HepG2 (cell line): Measurements from ENCODE around the gene KLC3. TPM values are rescaled to one million over a fixed set of nuclear protein-coding genes. Genes with fewer than 3 reads are reported as not detected.

Experiments used
- ATRX ChIP-seq: sonication (generic); formaldehyde crosslinking; IDR thresholded peaks from 2 replicates; pipeline ENCODE4 v1.4.0; 2020; ENCODE audit warnings: missing genetic modification reagents, borderline replicate concordance
- DMAP1 ChIP-seq: IDR thresholded peaks from 2 replicates; pipeline ENCODE4 v1.6.1; 2016
- HES4 ChIP-seq: sonication (generic); formaldehyde crosslinking; IDR thresholded peaks from 2 replicates; pipeline ENCODE4 v1.9.0; 2021; ENCODE audit warnings: mild to moderate bottlenecking, missing genetic modification reagents, borderline replicate concordance
- KLF15 ChIP-seq: sonication (generic); formaldehyde crosslinking; IDR thresholded peaks from 2 replicates; pipeline ENCODE4 v1.8.1; 2023; ENCODE audit warnings: borderline replicate concordance, mild to moderate bottlenecking, inconsistent platforms, missing genetic modification reagents, mixed read lengths
- MXI1 ChIP-seq: IDR thresholded peaks from 3 replicates; pipeline ENCODE4 v1.6.1; 2012; ENCODE audit warnings: low read depth, low read length, inconsistent platforms, borderline replicate concordance
- NFKB2 ChIP-seq: sonication (generic); formaldehyde crosslinking; IDR thresholded peaks from 2 replicates; pipeline ENCODE4 v1.4.0; 2020; ENCODE audit warnings: missing genetic modification reagents, borderline replicate concordance
- SMARCE1 ChIP-seq: fragments of 450-650 bp; IDR thresholded peaks from 2 replicates; pipeline ENCODE4 v1.6.1; 2017; ENCODE audit warnings: borderline replicate concordance
- TCF7 ChIP-seq: sonication (generic); IDR thresholded peaks from 2 replicates; pipeline ENCODE4 v1.6.1; 2016; ENCODE audit warnings: antibody characterized with exemption, low read depth
- ZIK1 ChIP-seq: sonication (generic); formaldehyde crosslinking; IDR thresholded peaks from 2 replicates; pipeline ENCODE4 v1.5.0; 2020; ENCODE audit warnings: mild to moderate bottlenecking, low read depth, missing genetic modification reagents, borderline replicate concordance
- ZNF3 ChIP-seq: IDR thresholded peaks from 2 replicates; pipeline ENCODE4 v1.7.0; 2017; ENCODE audit warnings: inconsistent platforms
- ZNF484 ChIP-seq: sonication (generic); formaldehyde crosslinking; IDR thresholded peaks from 2 replicates; pipeline ENCODE4 v1.5.1; 2020; ENCODE audit warnings: mild to moderate bottlenecking, low read depth, missing genetic modification reagents, borderline replicate concordance
- ZSCAN20 ChIP-seq: sonication (generic); formaldehyde crosslinking; IDR thresholded peaks from 2 replicates; pipeline ENCODE4 v1.4.0; 2020; ENCODE audit warnings: missing genetic modification reagents, mild to moderate bottlenecking, borderline replicate concordance
- polyA plus RNA-seq, 8 experiments: library from polyadenylated mRNA; depleted of rRNA in 3 of 8; stranded (reverse) in 7 of 8; unstranded in 1 of 8; fragments of >200 nt; fragmentation: Illumina TruSeq in 4 of 8; extraction: Trizol in 4 of 8; gene quantifications; 2 replicates each; pipeline versions ENCODE4 v1.2.1 to v1.2.3, GENCODE V29; 2011 to 2016; ENCODE audit warnings: low read depth in 4 of 8, missing spikeins in 1 of 8, mixed read lengths in 1 of 8; ENCODE audit not compliant: insufficient read depth in 1 of 8
- total RNA-seq, 5 experiments: library from RNA; depleted of rRNA; stranded (reverse); fragments of >200 nt; fragmentation: Illumina TruSeq; extraction: Trizol; gene quantifications; 2 replicates each; pipeline ENCODE4 v1.2.3, GENCODE V29; 2016; ENCODE audit warnings: low read depth in 1 of 5
- TF ChIP-seq, protein P1 (sequence below): sonication (generic); formaldehyde crosslinking; IDR thresholded peaks from 2 replicates; pipeline ENCODE4 v1.5.1; 2020; ENCODE audit warnings: missing genetic modification reagents, mild to moderate bottlenecking, borderline replicate concordance
- TF ChIP-seq, protein P2 (sequence below): sonication (generic); formaldehyde crosslinking; IDR thresholded peaks from 2 replicates; pipeline ENCODE4 v1.4.0; 2020; ENCODE audit warnings: missing genetic modification reagents, borderline replicate concordance
- TF ChIP-seq, protein P3 (sequence below): sonication (generic); formaldehyde crosslinking; conservative IDR thresholded peaks from 2 replicates; pipeline ENCODE4 v1.8.1; 2023; ENCODE audit warnings: missing genetic modification reagents
- TF ChIP-seq, protein P4 (sequence below): sonication (generic); formaldehyde crosslinking; IDR thresholded peaks from 2 replicates; pipeline ENCODE4 v1.4.0; 2020; ENCODE audit warnings: missing genetic modification reagents

KLC3 gene
- total and polyA plus RNA-seq, 2 of the 13 experiments (the other 11 are each of a cell fraction or from before 2014, with no cell fraction given) = 0.13 TPM; not detected in 1

DNA sequence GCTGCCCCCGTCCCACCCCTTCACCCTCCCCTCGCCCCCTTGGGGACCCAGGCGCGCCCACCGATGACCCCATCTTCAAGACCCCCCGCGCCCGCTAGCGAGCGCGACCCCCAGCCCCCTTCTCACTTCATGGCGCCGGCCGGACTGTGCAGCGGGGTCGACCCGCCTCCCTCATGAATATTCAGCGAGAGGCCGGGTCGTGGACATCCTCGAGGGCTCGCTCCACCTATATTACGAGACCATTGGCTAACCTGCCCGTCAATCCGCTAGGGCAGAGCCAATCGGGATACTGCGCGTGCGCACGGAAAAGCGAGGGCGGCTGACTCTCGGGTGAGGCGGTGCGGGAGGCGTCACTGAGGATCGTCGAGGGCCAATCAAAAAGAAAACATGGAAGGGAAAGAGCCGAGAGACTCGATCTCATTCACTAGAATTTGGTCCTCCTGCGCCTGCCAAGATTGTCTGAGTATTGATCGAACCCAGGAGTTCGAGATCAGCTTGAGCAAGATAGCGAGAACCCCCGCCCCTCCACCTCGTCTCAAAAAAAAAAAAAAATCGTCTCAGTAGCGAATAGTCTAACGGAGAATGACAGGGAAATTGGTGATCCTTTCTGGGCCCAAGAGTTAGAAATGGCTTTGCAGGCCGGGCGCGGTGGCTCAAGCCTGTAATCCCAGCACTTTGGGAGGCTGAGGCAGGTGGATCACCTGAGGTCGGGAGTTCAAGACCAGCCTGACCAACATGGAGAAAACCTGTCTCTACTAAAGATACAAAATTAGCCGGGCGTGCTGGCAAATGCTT is 30.1 kb downstream of the KLC3 start, which contains the start of gene ERCC2 (continued):
- TF ChIP-seq NFKB2 (0 out of 2 replicates have a peak, but pooled peaks have one; percentile 8), HES4 (no peak), MXI1 (peak; percentile 18; the same call in 1 of the 3 replicates), ATRX (CRISPR knock-in tag) (no peak), ZSCAN20 (CRISPR knock-in tag) (no peak), DMAP1 (CRISPR knock-in tag) (no peak), KLF15 (CRISPR knock-in tag) (no peak), ZIK1 (CRISPR knock-in tag) (no peak), SMARCE1 (no peak), ZNF484 (CRISPR knock-in tag) (no peak), ZNF3 (CRISPR knock-in tag) (no peak), TCF7 (no peak)
- TF ChIP-seq, protein P1, sequence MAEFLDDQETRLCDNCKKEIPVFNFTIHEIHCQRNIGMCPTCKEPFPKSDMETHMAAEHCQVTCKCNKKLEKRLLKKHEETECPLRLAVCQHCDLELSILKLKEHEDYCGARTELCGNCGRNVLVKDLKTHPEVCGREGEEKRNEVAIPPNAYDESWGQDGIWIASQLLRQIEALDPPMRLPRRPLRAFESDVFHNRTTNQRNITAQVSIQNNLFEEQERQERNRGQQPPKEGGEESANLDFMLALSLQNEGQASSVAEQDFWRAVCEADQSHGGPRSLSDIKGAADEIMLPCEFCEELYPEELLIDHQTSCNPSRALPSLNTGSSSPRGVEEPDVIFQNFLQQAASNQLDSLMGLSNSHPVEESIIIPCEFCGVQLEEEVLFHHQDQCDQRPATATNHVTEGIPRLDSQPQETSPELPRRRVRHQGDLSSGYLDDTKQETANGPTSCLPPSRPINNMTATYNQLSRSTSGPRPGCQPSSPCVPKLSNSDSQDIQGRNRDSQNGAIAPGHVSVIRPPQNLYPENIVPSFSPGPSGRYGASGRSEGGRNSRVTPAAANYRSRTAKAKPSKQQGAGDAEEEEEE = no peak
- TF ChIP-seq, protein P2, sequence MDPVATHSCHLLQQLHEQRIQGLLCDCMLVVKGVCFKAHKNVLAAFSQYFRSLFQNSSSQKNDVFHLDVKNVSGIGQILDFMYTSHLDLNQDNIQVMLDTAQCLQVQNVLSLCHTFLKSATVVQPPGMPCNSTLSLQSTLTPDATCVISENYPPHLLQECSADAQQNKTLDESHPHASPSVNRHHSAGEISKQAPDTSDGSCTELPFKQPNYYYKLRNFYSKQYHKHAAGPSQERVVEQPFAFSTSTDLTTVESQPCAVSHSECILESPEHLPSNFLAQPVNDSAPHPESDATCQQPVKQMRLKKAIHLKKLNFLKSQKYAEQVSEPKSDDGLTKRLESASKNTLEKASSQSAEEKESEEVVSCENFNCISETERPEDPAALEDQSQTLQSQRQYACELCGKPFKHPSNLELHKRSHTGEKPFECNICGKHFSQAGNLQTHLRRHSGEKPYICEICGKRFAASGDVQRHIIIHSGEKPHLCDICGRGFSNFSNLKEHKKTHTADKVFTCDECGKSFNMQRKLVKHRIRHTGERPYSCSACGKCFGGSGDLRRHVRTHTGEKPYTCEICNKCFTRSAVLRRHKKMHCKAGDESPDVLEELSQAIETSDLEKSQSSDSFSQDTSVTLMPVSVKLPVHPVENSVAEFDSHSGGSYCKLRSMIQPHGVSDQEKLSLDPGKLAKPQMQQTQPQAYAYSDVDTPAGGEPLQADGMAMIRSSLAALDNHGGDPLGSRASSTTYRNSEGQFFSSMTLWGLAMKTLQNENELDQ (CRISPR knock-in tag) = no peak
- TF ChIP-seq, protein P3, sequence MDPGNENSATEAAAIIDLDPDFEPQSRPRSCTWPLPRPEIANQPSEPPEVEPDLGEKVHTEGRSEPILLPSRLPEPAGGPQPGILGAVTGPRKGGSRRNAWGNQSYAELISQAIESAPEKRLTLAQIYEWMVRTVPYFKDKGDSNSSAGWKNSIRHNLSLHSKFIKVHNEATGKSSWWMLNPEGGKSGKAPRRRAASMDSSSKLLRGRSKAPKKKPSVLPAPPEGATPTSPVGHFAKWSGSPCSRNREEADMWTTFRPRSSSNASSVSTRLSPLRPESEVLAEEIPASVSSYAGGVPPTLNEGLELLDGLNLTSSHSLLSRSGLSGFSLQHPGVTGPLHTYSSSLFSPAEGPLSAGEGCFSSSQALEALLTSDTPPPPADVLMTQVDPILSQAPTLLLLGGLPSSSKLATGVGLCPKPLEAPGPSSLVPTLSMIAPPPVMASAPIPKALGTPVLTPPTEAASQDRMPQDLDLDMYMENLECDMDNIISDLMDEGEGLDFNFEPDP (CRISPR knock-in tag) = no peak
- TF ChIP-seq, protein P4, sequence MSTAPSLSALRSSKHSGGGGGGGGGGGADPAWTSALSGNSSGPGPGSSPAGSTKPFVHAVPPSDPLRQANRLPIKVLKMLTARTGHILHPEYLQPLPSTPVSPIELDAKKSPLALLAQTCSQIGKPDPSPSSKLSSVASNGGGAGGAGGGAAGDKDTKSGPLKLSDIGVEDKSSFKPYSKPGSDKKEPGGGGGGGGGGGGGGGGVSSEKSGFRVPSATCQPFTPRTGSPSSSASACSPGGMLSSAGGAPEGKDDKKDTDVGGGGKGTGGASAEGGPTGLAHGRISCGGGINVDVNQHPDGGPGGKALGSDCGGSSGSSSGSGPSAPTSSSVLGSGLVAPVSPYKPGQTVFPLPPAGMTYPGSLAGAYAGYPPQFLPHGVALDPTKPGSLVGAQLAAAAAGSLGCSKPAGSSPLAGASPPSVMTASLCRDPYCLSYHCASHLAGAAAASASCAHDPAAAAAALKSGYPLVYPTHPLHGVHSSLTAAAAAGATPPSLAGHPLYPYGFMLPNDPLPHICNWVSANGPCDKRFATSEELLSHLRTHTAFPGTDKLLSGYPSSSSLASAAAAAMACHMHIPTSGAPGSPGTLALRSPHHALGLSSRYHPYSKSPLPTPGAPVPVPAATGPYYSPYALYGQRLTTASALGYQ (CRISPR knock-in tag) = no peak
